Islet of Langerhans (tissue), 1 donor: ENCODE data around the gene CCDC63.

Experiments used
- FAIRE-seq: peaks from one replicate; lab custom pipeline; 2011; peaks lifted over from hg19 to GRCh38; lab: Jason Lieb, UNC

The CCDC63 gene

DNA sequence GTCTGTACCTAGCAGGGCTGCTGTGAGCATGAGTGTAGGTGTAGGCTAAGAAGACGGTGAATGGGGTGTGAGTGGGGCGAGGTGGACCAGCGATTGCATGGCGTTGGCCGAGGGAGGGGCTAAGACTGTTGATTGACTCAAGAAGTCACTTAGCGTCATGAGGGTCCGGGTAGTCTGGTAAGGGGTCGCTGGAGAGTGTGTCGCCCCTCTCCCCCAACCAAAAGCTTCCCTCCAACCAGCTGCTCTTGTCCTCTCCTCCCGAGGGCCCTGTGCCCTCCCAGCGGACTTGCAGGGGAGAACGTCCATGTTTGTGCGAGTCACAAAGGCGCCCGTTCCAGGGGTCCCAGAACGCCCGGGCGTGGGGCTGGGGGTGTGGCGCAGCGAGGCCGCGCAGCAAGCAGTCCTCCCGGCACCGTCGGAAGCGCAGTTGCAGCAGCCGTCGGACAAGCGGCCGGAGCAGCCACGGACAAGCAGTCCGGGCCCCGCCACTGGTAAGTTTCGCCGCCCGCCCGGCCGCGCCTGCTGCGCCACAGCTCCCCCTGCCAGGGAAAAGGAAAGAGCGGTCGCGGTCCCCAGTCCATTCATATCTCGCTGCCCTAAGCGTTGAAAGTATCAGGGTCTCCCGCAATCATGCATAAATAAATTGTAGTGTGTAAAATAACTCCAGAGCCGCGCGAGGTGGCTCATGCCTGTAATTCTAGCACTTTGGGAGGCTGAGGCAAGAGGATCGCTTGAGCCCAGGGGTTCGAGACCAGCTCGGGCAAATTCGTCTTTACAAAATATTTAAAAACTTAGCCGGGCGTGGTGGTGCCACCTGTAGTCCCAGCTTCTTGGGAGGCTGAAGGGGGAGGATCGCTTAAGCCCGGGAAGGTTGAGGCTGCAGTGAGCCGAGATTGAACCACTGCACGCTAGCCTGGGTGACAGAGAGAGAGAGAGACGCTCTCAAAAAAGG lies at the start of gene CCDC63:
Gene CCDC63, plus strand, starts transcription at position 373 of the 952 bp plus-strand sequence. CDS start 5,968 bp downstream, outside the sequence.
- FAIRE-seq: no peak

DNA sequence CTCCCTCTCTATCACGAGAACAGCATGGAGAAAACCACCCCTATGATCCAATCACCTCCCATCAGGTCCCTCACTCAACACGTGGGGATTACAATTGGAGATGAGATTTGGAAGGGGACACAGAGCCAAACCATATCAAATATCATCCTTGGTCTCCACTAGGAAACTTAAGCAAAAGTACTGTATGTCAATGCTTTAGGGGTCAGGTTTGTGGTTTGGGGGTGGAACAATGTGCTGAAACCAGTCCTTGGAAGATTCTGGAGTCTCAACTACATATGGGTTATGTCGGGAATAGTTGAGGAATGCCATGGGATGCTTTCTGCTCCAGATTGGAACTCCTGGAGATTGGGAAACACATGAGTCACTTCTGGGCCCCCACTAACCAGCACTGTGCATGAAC lies 48.3 kb upstream of the CCDC63 start:
- FAIRE-seq: no peak

DNA sequence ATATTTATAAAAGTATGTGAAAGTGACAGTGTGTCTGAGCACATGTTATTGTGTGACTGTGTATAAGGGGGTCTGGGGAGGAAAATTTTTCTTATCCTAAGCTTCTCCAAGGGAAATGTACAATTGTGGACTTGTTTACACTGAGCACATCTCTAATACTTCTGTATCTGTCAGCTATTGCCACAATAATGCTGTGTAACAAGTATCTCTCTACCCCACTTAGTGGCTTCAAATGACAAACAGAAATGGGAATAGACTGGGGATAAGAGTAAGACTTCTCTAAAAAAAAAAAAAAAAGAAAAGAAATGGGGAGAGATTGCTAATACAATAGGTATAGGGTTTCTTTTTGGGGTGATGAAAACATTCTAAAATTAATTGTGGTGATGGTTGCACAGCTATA lies 44.3 kb upstream of the CCDC63 start:
- no peak for FAIRE-seq

DNA sequence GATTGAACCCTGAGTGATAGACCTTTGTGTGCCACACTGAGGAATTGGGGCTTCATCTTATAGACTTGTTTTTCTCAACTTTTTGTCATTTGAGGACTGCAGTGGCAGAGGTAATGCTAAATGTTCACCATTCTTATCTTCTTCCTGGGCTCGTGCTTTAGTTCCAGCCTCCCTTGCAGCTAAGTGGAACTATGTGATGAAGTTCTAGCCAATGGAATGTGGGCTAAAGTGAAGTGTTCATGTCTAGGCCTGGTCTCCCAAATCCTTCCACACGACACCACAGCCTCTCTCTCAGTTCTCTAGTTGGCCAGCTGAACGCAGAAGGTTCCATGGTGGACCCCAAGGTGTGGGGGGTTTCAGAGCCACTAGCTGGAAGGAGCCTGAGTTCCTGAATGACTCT lies 42.4 kb upstream of the CCDC63 start:
- no peak for FAIRE-seq

DNA sequence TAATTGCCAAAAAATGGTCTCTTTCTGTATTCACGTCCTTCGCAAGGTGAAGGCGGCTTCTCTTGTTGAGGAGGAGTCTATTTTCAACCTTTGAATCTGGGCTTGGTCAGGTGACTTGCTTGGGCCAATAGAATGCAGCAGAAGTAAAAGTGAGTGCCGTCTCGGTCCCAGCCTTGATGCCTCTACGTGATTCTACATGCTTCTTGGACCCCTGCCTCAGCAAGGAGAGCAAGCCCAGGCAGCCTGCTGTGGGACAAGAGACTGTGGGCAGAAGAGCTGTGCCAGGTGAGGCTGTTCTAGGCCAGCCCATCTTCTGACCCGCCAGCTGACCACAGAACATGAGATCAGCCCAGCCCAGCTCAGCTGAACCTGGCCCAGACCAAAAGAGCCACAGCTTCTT lies 39.1 kb upstream of the CCDC63 start:
- FAIRE-seq: no peak

DNA sequence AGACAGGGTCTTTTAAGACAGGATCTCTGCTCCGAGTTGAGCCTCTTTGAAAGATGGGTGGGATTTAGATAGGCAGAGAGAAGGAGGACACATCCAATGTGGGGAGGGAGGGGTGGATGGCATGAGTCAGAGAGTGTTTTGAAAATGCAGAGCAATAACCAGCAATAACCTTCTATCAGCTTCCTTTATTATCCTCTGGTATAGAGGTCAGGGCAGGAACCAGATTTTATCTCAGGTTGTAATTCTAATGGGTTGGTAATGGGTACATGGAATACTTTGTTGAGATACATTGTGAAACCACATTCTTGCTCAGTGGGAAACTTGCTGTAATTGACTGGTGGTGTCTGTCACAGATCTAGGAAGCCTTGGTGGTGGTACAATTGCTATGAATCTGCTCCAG lies 37.6 kb upstream of the CCDC63 start:
- no peak for FAIRE-seq

DNA sequence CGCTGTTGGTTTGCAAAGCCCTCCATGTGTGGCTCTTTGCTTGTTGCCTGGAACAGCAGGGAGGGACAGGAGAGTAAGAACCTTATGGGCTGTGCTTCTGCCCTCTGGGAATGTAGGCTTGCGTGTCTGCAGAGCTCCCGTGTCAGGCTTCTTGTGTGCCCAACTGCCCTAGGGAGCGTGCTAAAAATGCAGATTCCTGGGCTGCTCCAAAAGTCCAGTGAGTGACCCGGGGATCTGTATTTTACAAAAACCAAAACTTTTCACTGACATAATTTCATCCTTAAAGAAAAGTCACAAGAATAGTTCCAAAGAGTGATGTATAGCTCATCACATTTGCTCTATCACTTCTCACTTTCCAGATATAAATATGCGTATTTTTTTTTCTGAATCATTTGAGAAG lies 34.8 kb upstream of the CCDC63 start:
- no peak for FAIRE-seq

DNA sequence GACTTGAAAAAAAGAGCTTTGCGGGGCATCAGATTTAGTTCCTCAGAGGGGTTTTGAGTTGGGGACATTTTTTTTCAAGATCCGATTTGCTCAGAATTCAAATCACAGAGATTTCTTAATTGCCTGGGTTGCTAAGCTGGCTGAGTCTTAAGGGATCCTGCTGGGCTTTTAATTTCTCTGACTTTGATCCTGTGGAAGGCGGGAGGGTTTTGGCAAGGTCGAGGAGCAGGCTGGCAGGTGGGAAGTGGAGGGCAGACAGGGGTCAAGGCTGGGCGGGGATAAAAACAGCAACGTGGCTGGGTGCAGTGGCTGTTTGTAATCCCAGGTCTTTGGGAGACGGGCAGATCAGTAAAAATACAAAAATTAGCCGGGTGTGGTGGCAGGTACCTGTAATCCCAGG lies 33.5 kb upstream of the CCDC63 start:
- FAIRE-seq: no peak

DNA sequence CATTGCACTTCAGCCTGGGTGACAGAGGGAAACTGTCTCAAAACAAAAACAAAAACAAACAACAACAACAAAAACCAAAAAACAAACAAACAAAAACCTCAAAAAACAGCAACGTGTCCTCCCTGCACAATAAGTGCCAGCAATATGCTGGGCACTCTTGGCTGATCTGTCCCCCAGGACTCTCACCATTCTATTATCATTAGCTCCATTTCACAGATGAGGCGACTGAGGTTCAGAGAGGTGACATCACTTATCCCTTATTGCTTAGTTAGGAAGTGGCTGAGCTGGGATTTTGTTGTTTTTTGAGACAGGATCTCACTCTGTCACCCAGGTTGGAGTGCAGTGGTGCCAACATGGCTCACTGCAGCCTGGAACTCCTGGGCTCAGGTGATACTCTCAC lies 33.0 kb upstream of the CCDC63 start:
- no peak for FAIRE-seq

DNA sequence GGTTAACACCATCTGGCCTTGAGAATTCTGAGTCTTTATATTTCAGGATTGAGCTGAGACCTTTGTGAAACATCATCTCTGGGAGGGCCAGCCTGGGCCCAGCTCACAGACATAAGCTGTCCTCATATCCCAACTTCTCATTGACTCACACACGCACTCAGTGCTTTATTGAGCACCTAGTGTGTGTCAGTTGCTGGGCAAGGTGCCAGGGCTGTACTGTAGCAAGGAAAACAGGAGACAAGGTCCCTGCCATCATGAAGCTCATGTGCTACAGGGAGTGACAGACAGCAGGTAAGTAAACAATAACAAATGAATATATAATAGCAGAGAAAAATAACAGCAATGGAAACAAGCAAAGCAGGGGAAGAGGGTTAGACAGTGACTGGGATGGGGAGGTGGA lies 30.5 kb upstream of the CCDC63 start:
- no peak for FAIRE-seq

DNA sequence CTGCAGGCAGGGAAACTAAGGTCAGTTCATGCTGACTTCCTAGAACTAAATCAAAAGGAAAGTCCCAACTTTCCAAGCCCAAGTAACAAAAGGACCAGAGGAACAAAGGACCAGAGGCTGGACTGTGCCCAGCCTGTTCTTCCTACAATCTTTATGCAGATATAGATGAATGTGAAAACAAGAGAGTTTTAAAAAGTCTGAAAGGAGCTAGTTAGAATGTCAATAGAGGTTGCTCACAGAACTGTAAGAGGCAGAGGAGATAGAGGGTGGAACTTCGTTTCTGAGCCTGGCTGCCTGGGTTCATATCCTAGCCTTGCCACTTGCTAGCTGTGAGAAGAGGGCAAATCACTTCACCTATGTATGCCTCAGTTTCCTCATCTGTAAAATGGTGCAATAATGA lies 30.0 kb upstream of the CCDC63 start:
- no peak for FAIRE-seq

DNA sequence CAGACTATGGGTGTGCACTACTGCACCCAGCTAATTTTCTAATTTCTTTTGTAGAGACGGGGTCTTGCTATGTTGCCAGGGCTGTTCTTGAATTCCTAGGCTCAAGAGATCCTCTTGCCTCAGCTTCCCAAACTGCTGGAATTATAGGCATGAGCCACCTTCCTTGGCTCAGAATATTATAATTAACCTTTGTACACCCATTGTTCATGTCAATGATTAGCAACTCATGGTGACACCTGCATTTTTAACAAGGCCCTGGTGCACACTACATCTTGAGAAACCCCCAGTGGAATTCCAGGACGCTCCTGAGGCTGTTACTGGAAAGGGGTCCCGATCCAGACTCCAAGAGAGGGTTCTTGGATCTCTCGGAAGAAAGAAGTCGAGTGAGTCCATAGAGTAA lies 28.3 kb upstream of the CCDC63 start:
- FAIRE-seq: no peak

DNA sequence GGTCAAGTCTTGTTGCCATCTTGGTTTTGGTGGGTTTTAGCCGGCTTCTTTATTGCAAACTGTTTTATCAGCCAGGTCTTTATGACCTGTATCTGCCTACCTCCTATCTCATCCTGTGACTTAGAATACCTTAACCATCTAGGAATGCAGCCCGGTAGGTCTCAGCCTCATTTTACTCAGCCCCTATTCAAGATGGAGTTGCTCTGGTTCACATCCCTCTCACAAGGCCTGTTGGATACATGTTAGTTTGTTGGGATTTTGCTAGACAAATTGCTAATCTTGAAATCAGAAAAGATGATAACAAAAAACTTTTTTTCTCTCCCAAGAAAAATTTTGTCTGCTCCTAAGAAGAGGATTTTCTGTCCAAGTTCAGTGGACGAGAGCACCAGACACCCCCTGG lies 27.6 kb upstream of the CCDC63 start:
- FAIRE-seq: no peak

DNA sequence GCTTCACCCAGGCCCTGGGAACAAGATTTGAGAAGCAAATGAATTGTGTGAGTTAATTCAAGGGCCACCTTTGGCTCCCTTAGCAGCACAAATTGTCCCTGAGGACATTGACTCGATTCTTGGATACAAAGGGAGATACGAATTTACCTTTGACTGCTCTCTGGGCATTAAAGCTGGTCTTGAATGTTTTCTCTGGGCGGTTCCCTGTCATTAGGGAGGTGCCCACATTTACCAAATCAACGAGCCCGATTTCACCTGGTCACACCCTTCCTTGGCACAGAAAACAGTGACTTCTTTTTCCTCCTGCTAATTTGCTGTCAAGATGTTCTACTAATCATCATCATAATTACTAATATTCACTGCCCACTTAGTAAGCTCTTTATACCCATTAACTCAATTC lies 27.1 kb upstream of the CCDC63 start:
- FAIRE-seq: no peak

DNA sequence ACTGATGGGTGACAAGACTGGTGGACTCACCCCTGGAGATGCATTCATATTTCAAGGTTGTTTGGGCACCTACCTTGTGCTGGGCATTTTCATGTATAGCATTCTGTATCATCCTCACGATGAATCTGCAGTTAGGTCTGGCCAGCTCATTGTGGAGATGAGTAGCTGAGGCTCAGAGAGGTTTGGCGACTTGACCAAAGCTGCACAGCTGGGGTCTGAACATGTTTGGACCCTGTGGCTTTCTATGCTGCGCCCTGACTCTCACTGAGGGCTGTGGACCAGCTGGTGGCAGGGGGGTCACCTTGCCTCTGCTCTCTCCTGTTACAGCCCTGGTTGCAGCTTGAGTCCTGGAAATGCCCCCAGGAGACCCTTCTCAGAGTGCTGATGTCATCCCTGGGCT lies 24.9 kb upstream of the CCDC63 start:
- FAIRE-seq: no peak

DNA sequence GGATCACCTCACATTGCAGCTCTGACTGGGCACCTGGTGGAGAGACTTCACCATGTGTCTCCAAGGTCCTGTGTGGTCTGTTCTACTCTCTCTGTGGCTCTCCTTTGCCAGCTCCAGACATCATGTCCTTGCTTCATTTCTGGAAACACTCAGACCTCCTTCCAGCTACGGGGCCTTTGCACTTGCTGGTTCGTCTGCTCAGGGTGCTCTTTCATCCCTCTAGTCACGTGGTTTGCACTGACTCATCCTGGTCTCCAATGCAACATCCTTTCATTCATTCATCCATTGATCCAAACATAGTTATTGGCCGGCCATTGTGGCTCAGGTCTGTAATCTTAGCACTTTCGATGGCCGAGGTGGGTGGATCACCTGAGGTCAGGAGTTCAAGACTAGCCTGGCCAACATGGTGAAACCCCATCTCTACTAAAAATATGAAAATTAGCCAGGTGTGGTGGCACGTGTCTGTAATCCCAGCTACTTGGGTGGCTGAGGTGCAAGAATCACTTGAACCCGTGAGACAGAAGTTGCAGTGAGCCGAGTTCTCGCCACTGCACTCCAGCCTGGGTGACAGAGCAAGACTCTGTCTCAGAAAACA lies 23.9 kb upstream of the CCDC63 start:
- no peak for FAIRE-seq

DNA sequence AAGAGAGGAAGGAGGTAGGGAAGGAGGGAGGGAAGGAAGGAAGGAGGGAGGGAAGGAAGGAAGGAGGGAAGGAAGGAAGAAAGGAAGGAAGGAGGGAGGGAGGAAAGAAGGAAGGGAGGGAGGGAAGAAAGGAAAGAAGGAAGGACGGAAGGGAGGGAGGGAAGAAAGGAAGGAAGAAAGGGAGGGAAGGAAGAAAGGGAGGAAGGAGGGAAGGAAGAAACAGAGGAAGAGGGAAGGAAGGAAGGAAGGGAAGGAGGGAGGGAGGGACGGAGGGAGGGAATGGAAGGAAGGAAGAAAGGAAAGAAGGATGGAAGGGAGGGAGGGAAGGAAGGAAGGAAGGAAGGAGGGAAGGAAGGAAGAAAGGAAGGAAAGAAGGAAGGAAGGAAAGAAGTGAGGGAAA lies 22.4 kb upstream of the CCDC63 start:
- FAIRE-seq: no peak

DNA sequence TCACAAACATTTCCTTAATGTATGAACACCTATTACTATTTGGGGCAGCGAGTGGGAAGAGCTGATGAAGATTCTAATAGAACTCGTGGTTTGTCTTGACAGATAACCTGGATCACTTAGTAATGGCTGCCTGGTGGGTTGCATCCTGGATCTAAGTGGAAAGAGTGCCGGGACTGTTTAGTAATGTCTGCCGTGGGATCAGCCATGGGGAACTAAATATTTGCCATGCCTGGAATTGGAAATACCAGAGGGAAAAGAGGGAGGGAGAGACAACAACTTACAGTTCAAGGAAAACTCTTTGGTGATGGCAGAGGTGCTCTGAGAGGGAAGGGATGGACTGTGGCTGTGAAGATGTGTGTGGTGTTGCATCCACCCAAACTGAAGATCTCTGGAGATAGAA lies 21.3 kb upstream of the CCDC63 start:
- FAIRE-seq: no peak

DNA sequence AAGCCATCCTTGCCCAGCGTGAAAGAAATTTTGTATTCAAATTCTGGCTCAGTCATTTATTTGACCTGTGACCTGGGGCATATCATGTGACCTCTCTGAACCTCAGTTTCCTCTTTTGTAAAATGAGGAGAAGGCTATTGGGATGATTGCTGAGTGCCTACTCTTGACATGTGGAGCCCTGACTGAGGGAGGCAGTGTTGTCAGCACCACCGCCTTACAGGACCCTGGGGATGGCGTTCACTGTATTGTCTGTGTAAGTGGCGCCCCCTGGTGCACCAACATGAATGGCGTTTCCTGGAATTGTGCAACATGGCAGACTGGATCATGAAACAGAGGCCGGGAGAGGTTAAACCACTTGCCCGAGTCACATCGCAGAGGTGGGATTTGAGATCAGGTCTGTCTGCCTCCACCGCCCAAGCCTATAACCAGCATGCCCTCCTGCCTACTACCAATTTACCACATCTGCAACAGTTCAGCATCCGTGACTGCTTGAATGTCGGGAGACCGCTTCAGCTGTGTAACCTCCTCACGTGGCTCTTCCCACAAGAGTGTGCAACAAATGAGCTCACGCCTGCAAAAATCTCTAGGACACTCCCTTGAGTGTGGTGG lies 20.1 kb upstream of the CCDC63 start:
- FAIRE-seq: no peak

DNA sequence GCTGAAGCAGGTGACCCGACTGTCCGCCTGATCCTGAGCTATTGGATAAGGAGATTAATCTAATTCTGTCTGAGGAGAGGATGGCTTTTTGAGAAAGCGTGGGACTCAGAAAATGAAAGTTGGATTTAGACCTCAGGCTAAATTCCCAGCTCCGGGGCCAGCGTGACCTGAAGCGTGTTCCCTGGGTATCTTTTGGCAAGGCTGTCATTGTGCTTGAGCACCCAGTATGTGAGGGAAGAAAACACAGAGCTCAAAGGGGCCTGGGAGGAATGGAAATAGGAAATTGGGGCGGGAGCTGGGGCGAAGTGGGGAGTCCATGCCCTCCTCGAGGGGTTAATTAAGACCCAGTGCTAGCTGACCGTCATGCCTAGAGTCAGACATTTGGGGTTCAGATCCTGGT lies 17.5 kb upstream of the CCDC63 start:
- FAIRE-seq: no peak

DNA sequence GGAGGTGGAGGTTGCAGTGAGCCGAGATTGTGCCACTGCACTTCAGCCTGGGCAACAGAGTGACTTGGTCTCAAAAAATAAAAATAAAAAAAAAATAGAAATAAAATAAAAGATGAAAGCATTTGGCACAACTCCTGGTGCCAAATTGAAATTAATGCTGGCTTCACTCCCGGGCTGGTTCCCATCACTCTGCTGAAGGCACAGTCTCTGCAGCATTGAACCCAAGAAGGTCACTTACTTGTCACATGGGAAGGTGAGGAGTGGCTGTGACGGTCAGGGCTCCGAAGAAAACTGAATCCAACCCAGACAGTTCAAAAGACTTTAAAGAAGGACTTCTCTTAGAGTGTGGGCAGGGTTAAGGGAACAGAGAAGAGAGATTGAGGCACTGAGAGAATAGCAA lies 10.5 kb upstream of the CCDC63 start:
- FAIRE-seq: no peak

DNA sequence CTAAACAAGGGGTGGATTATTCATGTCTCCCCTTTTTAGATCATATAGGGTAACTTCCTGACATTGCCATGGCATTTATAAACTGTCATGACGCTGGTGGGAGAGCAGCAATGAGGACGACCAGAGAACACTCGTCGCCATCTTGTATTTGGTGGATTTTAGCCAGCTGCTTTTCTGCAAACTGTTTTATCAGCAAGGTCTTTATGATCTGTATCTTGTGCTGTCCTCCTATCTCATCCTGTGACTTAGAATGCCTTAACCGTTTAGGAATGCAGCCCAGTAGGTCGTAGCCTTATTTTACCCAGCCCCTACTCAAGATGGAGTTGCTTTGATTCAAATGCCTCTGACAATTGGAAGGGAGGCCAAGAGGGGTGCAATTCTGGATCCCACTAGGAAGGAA lies 5.8 kb upstream of the CCDC63 start:
- FAIRE-seq: no peak

DNA sequence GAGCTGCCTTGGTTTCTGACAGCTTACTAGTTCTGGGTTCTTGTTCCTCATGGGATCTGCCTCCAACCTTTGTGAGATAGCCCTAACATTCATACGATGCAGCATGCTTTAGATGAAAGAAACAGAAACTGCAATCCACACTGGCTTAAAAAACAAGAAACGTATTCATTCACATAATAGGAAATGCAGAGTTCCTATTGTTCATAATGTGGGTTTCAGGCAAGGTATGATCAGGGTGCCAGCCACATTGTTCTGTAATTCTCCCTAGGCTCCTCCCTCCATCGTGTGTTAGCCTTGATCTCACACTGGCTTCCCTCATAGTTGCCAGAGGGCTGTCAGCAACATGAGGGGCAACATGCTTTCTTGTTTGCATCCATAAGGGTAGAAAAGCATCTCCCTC lies 2.7 kb upstream of the CCDC63 start:
- no peak for FAIRE-seq
